ENCODE results near the gene XRN1.
"Not testable (repeated sequence)": the region's sequence is repeated elsewhere in the genome, so short reads cannot be mapped to it uniquely, and the experiment has no call there.

The XRN1 gene

DNA sequence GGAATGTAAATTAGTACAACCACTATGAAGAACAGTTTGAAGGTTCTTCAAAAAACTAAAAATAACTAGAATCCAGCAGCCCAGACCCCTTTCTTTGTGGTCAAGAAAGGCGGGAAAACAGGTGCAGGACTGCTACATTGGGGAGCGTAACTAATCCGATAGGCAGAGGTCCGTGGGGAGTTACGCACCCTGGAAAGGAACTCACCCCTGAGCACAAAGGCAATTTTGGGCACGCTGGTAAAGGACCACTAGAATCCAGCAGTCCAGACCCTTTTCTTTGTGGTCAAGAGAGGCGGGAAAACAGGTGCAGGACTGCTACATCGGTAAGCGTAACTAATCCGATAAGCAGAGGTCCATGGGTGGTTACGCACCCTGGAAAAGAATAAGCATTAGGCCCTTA, 9.7 kb downstream of the XRN1 start:
- DNase-seq (ENCODE audit: low read depth, low spot score), result not testable (repeated sequence)

DNA sequence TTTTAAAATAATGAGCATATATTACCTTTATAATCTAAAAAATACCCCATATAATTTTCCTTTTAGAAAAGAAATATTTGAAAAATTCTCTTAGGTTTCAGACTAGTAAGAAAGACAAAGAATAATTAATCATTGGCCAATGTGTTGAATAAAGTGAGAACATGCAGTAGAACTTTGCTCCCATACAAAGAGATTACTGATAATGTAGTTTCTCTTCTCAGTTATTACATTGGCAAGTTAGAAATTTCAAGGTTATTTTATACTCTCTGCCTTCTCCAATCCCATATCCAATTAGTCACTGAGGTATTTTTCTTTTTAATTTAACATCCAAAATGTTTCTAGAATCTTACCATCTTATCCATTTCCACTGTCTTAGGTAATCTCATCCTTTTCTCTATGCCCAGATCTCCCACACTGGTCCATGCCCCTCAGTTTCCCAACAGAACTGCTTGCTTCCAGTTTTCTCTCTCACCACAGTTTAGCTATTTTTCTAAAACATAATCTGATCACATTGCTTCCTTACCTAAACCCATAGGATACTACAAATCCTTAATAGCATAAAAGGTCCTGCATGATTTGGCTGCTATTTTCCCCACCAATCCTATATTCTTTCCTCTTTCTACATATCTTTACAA, 10.8 kb downstream of the XRN1 start:
- DNase-seq (ENCODE audit: low read depth, low spot score), result no peak

DNA sequence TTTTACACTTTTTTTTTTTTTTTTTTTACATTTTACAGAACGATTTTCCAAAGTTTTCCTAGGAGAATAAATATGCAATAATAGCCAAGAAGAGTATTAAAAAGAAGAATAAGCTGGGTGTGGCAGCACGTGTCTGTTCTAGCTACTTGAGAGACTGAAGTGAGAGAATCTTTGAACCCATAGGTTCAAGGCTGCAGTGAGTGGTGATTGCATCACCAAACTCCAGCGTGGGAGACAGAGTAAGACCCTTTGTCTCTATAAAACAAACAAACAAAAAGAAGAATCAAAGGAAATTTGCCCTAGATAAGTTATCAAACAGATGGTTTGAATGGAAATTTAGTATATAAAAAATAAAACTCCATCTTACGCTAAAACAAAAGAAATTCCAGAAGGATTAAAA, 13.3 kb downstream of the XRN1 start:
- DNase-seq (ENCODE audit: low read depth, low spot score), result no peak

DNA sequence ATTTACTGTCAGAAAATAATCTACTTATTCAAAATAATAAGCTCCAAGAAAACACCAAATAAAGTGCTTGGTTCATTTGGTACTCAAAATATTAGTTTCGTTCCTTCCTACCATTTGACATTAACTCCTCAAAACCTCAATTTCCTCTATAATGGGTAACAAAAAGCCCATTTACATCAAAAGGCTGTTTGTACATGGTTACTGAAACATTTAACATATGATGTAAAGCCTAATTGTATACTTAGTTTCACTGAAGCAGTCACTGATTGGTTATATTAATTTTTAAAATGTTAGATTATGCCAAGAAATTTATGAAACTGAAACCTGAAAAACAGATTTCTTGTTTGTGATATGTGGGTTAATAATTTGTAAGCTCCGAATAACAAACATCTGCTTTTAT, 14.7 kb downstream of the XRN1 start:
- DNase-seq (ENCODE audit: low read depth, low spot score), result no peak

DNA sequence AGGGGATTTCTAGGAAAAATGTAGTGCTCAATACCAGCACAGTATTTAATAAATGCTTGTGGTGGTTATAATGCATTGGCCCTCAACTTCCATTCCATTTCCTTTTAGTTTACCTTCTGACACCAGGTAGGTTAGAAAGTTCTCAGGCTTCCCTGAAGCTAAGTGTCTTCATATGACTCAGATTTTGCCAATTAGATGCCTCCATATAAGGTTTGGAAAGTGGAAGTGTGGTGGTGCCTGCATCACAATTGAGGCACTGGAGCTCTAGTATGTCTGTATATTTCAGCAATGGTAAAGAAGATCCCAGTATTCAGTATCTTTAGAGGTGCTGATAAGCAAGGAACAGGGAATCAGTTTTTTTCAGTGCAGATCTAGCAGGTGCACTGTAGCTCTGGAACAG, 18.3 kb downstream of the XRN1 start:
- no peak for DNase-seq (ENCODE audit: low read depth, low spot score)

DNA sequence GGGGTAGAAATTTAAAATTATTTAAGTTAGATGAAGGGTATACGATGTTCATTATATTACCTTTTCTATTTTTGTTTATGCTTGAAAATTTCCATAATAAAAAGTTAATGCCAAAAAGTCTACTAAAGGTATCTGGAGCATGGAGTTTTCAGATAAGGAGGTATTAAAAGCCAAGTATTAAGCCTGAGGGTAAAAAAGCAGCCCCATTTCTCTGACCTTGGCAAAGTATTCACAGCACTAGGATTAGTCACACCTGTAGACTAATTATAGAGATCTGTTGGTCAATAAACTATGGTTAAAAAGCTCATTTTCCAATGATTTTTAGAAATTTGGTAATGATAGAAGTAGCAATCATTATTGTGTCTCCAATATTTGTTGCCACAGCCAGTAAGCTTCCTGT, 23.1 kb downstream of the XRN1 start:
- DNase-seq (ENCODE audit: low read depth, low spot score), result no peak

DNA sequence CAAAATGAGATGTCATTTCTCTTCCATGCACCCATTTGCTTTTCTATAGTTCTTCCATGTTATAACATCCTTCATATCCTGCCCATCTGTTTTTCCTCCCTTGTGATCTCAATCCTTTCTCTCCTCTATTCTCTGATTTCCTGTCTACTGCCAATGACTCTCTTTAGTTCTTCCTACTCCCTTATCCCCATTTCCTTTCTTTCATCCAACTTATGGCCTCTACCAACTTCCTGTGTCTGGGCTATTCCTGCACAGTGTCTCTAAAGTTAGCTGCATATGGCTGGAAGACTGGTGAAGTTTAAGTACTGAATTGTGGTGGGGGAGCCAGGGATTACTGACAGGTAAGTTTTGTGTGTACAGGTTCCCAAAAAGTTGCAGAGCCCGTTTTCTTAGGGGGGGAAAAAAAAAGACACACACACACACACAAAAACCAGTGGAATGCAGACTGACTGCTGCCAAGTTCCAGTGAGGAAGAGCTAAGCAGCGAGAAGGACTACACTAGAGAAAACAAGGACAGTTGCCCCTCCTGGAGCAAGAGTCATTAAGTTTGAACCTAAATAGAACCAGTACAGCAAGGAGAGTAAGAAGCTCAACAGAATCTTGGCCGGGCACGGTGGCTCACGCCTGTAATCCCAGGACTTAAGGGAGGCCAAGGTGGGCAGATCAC, 28.8 kb downstream of the XRN1 start:
- no peak for DNase-seq (ENCODE audit: low read depth, low spot score)

DNA sequence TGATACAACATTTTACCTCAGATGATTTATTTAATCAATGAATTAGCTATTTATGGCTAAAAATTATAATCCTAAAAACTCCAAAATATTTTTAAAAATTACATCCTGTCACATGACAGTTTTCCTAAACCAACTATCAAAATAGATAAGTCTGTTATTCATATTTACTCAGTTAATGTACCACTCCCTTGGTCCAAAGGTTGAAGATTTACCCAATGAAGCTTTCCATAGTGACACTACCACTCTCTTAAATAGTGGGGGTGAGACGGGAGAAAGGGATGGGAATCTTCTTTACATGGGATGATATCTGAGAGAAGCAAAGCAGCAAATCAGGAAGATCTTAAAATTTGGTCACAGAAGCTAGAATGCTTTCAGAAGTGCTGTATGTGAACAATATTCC, 30.5 kb downstream of the XRN1 start:
- no peak for DNase-seq (ENCODE audit: low read depth, low spot score)

DNA sequence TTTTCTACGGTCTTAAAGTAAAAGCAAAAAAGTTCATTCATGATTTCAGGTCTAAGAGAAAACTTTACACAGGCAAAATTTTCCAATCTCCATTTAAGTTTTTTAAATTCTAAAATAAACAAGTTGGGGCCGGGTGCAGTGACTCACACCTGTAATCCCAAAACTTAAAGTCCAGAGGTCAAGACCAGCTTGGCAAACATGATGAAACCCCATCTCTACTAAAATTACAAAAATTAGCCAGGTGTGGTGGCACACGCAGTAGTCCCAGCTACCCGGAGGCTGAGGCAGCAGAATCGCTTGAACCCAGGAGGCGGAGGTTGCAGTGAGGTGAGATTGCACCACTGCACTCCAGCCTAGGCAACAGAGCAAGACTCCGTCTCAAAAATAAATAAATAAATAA, 47.3 kb downstream of the XRN1 start:
- not testable (repeated sequence) for DNase-seq (ENCODE audit: low read depth, low spot score)

DNA sequence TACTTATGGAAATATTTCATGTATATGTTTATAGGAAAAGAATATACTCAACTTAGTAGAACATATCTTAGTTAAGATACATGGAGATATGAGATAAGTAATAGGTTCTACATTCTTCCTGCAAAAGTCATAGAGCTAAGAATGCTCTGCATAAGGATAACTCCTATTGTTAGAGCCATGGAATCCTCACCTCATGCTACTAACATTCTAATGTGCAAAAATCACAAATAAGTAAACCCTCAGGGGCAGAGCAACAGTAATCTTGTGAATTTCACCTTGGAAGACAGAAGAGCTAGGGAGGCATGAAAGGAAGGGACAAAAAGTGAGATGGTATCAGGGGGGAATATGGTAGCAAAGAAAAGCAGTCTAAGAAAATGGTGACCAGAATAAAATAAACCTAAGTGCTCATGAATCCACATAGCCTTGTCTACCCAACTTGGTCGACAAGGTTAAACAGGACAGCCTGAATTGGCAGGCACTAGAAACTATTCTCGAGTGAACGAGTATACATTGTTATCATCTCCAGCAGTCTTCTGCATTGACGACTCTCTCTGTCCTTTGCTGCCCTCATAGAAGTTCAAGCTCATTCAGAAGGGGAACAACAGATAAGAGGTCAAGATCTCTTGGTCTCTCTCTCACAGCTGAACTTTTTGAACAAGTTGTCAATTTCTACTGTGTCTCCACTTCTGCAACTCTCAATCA, 52.8 kb downstream of the XRN1 start:
- DNase-seq (ENCODE audit: low read depth, low spot score), result no peak

DNA sequence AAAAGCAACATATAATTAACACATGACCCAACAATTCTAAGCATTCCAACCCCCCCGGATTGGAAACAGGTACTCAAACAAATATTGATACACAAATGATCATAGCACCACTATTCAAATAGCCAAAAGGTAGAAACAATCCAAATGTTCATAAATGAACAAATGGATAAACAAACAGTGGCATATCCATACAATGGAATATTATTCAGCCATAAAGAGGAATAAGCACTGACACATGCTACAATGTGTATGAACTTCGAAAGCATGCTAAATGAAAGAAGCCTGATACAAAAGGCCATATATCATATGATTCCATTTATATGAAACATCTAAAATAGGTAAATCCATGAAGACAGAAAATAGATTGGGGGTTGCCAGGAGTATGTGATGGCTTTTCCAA, 62.8 kb downstream of the XRN1 start:
- no peak for DNase-seq (ENCODE audit: low read depth, low spot score)

DNA sequence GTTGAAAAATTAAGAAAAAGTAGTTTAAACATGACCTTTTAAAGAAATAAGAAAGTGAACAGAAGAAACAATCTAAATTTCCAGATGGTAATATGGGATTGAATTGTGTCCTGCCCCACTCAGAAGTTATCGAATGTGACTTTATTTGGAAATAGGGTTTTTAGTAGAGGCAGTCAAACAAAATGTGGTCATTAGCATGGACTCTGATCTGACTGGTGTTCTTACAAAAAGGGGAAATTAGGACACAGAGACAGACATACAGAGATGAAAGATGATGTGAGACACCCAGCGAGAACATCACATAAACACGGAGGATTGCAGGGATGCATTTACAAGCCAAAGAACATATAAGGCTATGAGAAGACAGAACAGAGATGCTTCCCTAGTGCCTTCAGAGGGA, 73.2 kb downstream of the XRN1 start:
- DNase-seq (ENCODE audit: low read depth, low spot score), result no peak

DNA sequence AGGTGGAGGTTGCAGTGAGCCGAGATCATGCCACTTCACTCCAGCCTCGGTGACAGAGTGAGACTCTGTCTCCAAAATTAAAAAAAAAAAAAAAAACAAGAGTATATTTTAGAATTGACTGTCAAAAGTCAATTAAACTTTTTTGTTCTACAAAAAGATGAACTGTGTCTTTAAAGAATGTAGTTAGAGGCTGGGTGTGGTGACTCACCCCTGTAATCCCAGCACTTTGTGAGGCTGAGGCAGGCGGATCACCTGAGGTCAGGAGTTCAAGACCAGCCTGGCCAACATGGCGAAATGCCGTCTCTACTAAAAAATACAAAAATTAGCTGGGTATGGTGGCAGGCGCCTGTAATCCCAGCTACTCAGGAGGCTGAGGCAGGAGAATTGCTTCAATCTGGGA, 78.3 kb downstream of the XRN1 start:
- not testable (repeated sequence) for DNase-seq (ENCODE audit: low read depth, low spot score)

DNA sequence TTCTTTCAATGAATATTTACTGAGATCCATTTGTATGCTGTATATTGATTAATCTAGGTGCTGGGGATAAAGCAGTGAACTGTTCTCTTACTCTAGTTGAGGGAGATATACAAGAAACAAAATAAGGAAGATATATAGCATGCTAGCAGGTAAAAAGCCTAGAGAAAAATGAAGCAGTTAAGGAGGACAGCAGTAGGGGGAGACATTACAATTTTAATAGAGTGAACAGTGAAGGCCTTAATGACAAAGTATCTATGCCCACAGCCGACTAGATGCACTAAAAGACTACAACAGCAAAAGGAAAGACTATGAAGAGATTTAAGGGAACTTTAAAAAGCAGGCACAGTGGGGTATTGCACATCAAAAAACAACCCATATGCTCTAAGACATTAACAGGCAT, 81.4 kb downstream of the XRN1 start:
- DNase-seq (ENCODE audit: low read depth, low spot score), result no peak

DNA sequence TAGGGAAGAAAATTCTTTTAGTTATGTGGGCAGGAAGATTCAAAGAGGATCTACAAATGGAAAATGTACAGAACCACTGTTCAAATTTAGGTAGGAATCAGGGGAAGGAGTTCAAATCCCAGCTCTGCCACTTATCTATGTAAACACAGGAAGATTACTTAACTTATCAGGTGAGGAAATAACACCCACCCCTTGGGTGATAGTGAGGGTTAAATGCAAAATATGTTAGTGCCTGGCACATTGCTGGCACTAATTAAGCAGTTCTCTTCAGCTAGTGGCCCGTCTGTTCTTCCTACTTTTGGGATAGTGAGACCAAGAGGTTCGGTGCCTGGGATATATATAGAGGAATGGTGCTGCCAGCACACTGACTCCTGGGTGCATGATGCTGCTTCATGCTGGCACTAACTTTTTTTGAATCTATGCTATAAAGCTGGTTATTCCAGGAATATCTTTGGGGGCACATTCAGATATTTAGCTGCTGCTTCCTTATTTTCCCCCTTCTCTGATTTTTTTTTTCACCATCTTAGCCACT, 83.8 kb downstream of the XRN1 start:
- DNase-seq (ENCODE audit: low read depth, low spot score), result no peak

DNA sequence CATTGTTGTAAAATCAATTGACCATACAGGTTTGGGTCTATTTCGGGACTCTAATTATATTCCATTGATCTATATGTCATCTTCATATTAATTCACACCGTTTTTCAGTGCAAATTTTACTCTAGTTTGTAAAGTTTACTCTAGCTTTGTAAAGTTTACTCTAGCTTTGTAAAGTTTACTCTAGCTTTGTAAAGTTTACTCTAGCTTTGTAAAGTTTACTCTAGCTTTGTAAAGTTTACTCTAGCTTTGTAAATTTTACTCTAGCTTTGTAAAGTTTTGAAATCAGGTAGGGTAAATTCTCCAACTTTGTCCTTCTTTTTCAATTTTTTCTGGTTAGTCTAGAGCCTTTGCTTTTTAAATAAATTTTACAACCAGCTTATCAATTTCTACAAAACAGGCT, 84.4 kb downstream of the XRN1 start:
- DNase-seq (ENCODE audit: low read depth, low spot score), result not testable (repeated sequence)

DNA sequence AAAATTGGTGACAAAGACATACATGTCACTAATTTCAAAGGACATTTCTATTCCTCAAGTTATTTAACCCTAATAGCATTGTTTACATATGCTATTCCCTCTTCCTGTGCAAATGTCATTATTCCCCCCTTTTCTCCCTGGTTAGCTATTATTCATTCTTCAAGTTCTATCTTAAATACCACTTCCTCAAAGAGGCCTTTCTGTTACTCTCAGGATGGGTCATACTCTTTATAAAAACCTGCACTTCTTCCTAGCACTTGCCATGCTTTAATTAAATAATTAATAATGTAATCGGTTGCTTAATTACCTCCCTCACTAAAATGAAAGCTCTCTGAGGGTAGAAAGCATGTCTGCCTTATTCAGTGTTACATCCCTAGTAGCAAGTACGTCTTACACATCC, 88.5 kb downstream of the XRN1 start:
- no peak for DNase-seq (ENCODE audit: low read depth, low spot score)

DNA sequence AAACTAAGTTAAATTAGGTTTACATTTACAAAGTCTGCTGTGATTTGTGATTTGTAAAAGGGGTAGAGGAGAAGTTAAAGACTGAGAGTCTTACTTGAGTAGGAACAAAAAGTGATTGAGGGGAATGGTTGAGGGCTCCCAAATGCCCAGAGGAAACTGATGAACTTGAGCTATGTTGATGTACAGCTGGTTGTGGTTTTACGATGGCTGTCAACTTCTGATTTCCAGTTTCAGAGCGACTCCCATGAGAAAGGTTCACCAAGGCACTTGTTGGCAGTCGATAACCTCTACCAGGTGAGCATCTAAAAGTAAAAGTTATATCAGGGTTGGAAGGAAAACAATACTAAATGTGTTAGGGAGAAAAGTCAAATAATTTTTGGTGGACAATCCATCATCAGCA, 91.0 kb downstream of the XRN1 start:
- no peak for DNase-seq (ENCODE audit: low read depth, low spot score)

DNA sequence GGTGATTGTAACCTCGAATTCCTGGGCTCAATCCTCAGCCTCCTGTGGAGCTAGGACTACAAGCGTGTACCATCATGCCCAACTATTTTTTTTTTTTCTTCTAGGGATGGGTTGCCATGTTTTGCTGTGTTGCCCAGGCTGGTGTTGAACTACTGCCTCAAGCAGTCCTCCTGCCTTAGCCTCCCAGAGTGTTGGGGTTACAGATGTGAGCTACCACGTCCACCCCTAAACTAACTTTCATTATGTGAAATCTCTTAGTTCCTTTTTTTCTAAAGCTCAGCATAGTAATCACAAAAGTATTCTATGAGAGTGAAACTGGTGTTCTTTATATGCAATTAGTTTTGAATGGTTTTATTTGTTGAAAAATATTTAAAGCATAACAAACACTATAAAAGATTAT, 92.1 kb downstream of the XRN1 start:
- no peak for DNase-seq (ENCODE audit: low read depth, low spot score)

DNA sequence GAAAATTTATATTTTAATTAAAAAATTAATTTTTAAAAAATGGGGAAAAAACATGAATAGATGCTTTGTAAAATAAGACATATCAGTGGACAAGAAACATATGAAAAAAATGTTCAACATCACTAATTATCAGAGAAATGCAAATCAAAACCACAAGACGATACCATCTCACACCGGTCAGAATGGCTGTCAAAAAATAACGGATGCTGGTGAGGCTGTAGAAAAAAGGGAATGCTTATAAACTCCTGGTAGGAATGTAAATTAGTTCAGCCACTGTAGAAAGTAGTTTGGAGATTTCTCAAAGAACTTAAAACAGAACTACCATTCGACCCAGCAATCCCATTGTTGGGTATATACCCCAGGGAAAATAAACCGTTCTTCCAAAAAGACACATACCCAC, 93.8 kb downstream of the XRN1 start:
- no peak for DNase-seq (ENCODE audit: low read depth, low spot score)

DNA sequence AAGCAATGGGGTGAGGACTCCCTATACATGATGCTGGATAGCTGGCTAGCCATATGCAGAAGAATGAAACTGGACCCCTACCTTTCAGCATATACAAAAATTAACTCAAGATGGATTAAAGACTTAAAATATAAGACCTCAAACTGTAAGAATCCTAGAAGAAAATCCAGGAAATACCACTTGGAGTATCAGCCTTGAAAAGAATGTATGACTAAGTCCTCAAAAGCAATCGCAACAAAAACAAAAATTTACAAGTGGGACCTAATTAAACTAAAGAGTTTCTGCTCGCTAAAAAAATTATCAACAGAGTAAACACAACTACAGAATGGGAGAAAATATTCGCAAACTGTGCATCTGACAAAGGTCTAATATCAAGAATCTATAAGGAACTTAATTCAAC, 94.3 kb downstream of the XRN1 start:
- DNase-seq (ENCODE audit: low read depth, low spot score), result no peak

DNA sequence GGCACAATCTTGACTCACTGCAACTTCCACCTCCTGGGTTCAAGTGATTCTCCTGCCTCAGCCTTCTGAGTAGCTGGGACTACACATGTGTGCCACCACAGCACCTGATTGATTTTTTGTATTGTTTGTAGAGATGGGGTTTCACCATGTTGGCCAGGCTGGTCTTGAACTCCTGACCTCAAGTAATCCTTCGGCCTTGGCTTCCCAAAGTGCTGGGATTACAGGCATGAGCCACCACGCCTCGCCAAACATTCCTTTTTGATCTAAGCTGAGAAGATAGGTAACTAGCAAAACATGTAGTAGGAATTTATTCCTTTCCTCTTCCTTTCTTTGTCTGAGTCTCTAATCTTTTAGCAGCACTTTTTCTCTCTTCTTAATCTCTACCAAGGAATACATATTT, 95.1 kb downstream of the XRN1 start:
- not testable (repeated sequence) for DNase-seq (ENCODE audit: low read depth, low spot score)

DNA sequence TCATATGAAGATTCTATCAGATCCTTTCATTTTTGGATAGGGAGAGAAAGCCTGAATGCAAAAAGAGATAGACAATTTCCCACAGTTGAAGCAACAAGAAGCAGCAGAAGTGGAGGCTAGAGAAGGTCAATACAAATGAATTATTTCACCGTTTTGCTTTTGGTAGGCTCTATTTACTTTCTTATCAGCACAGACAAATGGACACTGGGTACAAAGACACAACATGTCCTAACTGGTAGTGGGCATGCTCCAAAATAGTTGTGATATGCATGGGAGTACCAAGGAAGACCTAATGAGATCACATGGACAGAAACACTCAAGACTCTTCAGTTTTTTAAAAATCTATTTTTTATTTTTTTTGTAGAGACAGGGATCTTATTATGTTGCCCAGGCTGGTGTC, 99.4 kb downstream of the XRN1 start:
- DNase-seq (ENCODE audit: low read depth, low spot score), result no peak

All from smooth muscle cell of the brain vasculature (primary cell).